GM12875 (cell line): Measurements from ENCODE around the gene MACROD1.

ENCODE experiments used
- H3K4me3 ChIP-seq: one replicate; pipeline ENCODE4 v1.5.1; 2011; ENCODE audit warnings: low read depth, low read length, control low read depth
- TF ChIP-seq, protein P1 (sequence below): IDR thresholded peaks from 2 replicates; pipeline ENCODE4 v1.5.1; 2011; ENCODE audit warnings: low read depth, mild to moderate bottlenecking, control low read depth, inconsistent platforms, low read length, moderate library complexity, borderline replicate concordance; ENCODE audit not compliant: insufficient read depth

The MACROD1 gene

GRCh38 chr11:64114231-64114630 lies 51.7 kb downstream of the MACROD1 start:
- H3K4me3 ChIP-seq = no peak overlapping the region
- TF ChIP-seq, protein P1, sequence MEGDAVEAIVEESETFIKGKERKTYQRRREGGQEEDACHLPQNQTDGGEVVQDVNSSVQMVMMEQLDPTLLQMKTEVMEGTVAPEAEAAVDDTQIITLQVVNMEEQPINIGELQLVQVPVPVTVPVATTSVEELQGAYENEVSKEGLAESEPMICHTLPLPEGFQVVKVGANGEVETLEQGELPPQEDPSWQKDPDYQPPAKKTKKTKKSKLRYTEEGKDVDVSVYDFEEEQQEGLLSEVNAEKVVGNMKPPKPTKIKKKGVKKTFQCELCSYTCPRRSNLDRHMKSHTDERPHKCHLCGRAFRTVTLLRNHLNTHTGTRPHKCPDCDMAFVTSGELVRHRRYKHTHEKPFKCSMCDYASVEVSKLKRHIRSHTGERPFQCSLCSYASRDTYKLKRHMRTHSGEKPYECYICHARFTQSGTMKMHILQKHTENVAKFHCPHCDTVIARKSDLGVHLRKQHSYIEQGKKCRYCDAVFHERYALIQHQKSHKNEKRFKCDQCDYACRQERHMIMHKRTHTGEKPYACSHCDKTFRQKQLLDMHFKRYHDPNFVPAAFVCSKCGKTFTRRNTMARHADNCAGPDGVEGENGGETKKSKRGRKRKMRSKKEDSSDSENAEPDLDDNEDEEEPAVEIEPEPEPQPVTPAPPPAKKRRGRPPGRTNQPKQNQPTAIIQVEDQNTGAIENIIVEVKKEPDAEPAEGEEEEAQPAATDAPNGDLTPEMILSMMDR = no peak

DNA sequence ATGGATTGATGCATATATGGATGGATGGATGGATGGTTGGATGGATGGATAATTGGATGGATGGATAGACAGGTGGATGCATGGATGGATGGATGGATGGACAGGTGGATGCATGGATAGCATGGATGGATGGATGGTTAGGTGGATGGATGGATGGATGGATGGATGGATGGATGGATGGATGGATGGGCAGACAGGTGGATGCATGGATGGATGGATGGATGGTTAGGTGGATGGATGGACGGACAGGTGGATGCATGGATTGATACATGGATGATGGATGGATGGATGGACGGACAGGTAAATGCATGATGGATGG lies 52.5 kb downstream of the MACROD1 start:
- no peak overlapping the region for H3K4me3 ChIP-seq
- TF ChIP-seq, protein P1 = no peak

GRCh38 chr11:64112771-64113461 lies 53.0 kb downstream of the MACROD1 start:
- H3K4me3 ChIP-seq = no peak overlapping the region
- TF ChIP-seq, protein P1 = no peak

- TF ChIP-seq, protein P1 = no peak
Observed at GRCh38 chr11:64110465-64111375, 55.2 kb downstream of the MACROD1 start.

GRCh38 chr11:64109332-64109731 lies 56.6 kb downstream of the MACROD1 start:
- no peak overlapping the region for H3K4me3 ChIP-seq
- TF ChIP-seq, protein P1 = no peak

More at GRCh38 chr11:64110465-64111375, 55.2 kb downstream of the MACROD1 start:
- no peak overlapping the region for H3K4me3 ChIP-seq

- H3K4me3 ChIP-seq = no peak overlapping the region
- TF ChIP-seq, protein P1 = no peak
Observed at GRCh38 chr11:64107303-64107702, 58.6 kb downstream of the MACROD1 start.

DNA sequence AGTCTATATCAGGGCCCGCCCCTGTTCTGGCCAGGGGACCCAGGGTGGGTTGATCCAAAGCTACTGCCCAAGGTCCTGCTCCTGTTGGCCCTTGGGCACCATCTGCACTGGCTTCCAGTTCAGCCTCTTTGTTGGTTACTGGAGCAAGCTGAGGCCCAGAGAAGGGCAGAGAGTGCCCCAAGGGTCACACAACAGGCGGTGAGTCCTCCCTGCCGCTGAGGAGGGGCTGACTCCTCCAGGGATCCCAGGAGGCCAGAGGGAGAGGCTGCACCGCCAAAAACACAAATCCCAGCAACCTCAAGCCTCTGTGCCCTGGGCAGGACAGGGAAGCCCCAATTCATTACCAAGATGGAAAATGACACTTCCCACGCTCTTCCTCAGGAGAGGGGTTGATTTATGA lies 61.3 kb downstream of the MACROD1 start:
- H3K4me3 ChIP-seq = no peak overlapping the region
- TF ChIP-seq, protein P1 = no peak
